Neural cell (in vitro differentiated cells): ENCODE results near the gene AEBP2. TPM values are rescaled to one million over a fixed set of nuclear protein-coding genes. Genes with fewer than 3 reads are reported as not detected.

Source experiments
- H2AFZ ChIP-seq: fragments of 200-600, 300-800 bp; sonication (generic), shearing (Covaris generic); 2 replicates; pipeline ENCODE4 v1.6.0; 2014; ENCODE audit warnings: low read depth, mild to moderate bottlenecking, antibody characterized with exemption, low read length, moderate library complexity
- H3F3A ChIP-seq: fragments of 200-600 bp; shearing (Covaris generic); 2 replicates; pipeline ENCODE4 v1.6.1; 2016; ENCODE audit warnings: mild to moderate bottlenecking, moderate library complexity, mixed read lengths, antibody characterized with exemption, low read length; ENCODE audit not compliant: insufficient read depth, poor library complexity, severe bottlenecking
- H3K27ac ChIP-seq: fragments of 200-600, 300-800 bp; sonication (generic), shearing (Covaris generic); 2 replicates; pipeline ENCODE4 v1.5.1; 2014; ENCODE audit warnings: mild to moderate bottlenecking, low read length, moderate library complexity
- H3K27me3 ChIP-seq: fragments of 300-800, 200-600 bp; sonication (generic), shearing (Covaris generic); 2 replicates; pipeline ENCODE4 v1.6.0; 2014; ENCODE audit warnings: mild to moderate bottlenecking, low read depth, low read length, moderate library complexity; ENCODE audit not compliant: insufficient read depth
- H3K36me3 ChIP-seq: fragments of 300-800, 200-600 bp; sonication (generic), shearing (Covaris generic); 2 replicates; pipeline ENCODE4 v1.5.1; 2014; ENCODE audit warnings: mild to moderate bottlenecking, antibody characterized with exemption, low read length, moderate library complexity; ENCODE audit not compliant: insufficient read depth
- H3K4me2 ChIP-seq: fragments of 300-800, 200-600 bp; sonication (generic), shearing (Covaris generic); 2 replicates; pipeline ENCODE4 v1.6.0; 2014; ENCODE audit warnings: mild to moderate bottlenecking, low read length
- H3K4me3 ChIP-seq: fragments of 300-800, 200-600 bp; sonication (generic), shearing (Covaris generic); 2 replicates; pipeline ENCODE4 v1.5.1; 2014; ENCODE audit warnings: mild to moderate bottlenecking, low read length, moderate library complexity
- H3K79me2 ChIP-seq: fragments of 200-600 bp; shearing (Covaris generic); replicated peaks from 2 replicates; pipeline ENCODE4 v1.6.0; 2014; ENCODE audit warnings: mild to moderate bottlenecking, low read length, moderate library complexity; ENCODE audit not compliant: insufficient read depth
- H3K9ac ChIP-seq: fragments of 300-800, 200-600 bp; sonication (generic), shearing (Covaris generic); 2 replicates; pipeline ENCODE4 v1.6.1; 2016; ENCODE audit warnings: mild to moderate bottlenecking, low read length, mixed read lengths
- H3K9me2 ChIP-seq: fragments of 200-600 bp; shearing (Covaris generic); 2 replicates; pipeline ENCODE4 v1.6.1; 2016; ENCODE audit warnings: mild to moderate bottlenecking, low read length, mixed read lengths; ENCODE audit not compliant: insufficient read depth
- H3K9me3 ChIP-seq: fragments of 200-600, 300-800 bp; sonication (generic), shearing (Covaris generic); 2 replicates; pipeline ENCODE4 v1.6.1; 2016; ENCODE audit warnings: mild to moderate bottlenecking, mixed run types, low read length, moderate library complexity, mixed read lengths
- H4K20me1 ChIP-seq: fragments of 200-600 bp; shearing (Covaris generic); 2 replicates; pipeline ENCODE4 v1.6.1; 2016; ENCODE audit warnings: mild to moderate bottlenecking, mixed run types; ENCODE audit not compliant: insufficient read depth
- EP300 ChIP-seq: fragments of 450-650 bp; conservative IDR thresholded peaks from 2 replicates; pipeline ENCODE4 v1.6.1; 2014; ENCODE audit warnings: antibody characterized with exemption, mild to moderate bottlenecking, moderate library complexity; ENCODE audit not compliant: poor library complexity, severe bottlenecking
- EZH2 ChIP-seq: fragments of 200-600, 300-800 bp; shearing (Covaris generic), sonication (generic); IDR thresholded peaks from 2 replicates; pipeline ENCODE4 v1.6.1; 2014; ENCODE audit warnings: antibody characterized with exemption, low read length, borderline replicate concordance, mild to moderate bottlenecking; ENCODE audit not compliant: insufficient read depth, poor library complexity, severe bottlenecking
- MXI1 ChIP-seq: fragments of 450-650 bp; conservative IDR thresholded peaks from 2 replicates; pipeline ENCODE4 v1.6.1; 2014; ENCODE audit warnings: antibody characterized with exemption, mild to moderate bottlenecking; ENCODE audit not compliant: poor library complexity, severe bottlenecking
- POLR2AphosphoS5 ChIP-seq: IDR thresholded peaks from 2 replicates; pipeline ENCODE4 v1.6.1; 2012
- RAD21 ChIP-seq: fragments of 450-650 bp; conservative IDR thresholded peaks from 2 replicates; pipeline ENCODE4 v1.6.1; 2014; ENCODE audit warnings: antibody characterized with exemption, mild to moderate bottlenecking, moderate library complexity
- SMC3 ChIP-seq: fragments of 450-650 bp; conservative IDR thresholded peaks from 2 replicates; pipeline ENCODE4 v1.6.1; 2014; ENCODE audit warnings: antibody characterized with exemption, mild to moderate bottlenecking, moderate library complexity; ENCODE audit not compliant: poor library complexity
- TAF1 ChIP-seq: IDR thresholded peaks from 2 replicates; pipeline ENCODE4 v1.6.1; 2012; ENCODE audit warnings: low read depth
- polyA plus RNA-seq: library from polyadenylated mRNA; depleted of rRNA; stranded (reverse); fragments of >200 nt; gene quantifications from 2 replicates; pipeline ENCODE4 v1.2.3, GENCODE V29; 2014
- TF ChIP-seq, protein P1 (sequence below): fragments of 450-650 bp; IDR thresholded peaks from 2 replicates; pipeline ENCODE4 v1.5.1; 2014; ENCODE audit warnings: antibody characterized with exemption, mild to moderate bottlenecking, moderate library complexity; ENCODE audit not compliant: poor library complexity, severe bottlenecking
- TF ChIP-seq, protein P2 (sequence below): IDR thresholded peaks from 2 replicates; pipeline ENCODE4 v1.6.1; 2012; ENCODE audit warnings: borderline replicate concordance

The AEBP2 gene
- polyA plus RNA-seq, 1 donor from 2014 or later, result 20.5 TPM

DNA sequence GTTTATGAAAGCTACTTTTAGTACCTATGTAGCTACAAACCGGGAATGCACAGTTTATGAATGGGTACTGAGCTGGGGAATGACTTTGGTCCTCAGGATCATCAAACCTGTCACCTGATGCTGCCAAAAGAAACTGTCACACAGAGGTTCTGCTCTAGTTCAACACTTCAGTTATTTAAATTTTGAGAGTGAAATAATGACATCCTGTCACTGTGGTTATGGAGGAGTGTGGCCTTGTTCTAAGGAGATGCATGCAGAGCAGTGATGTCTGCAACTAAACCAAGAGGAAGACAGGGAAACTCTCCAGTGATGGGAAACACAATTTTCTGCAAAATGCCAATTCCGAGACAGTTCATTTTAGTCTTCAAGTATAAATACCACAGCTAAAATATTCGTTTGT is 4.8 kb upstream of the AEBP2 start:
- H3K4me2 ChIP-seq, result no peak overlapping the region
- H3K9me3 ChIP-seq, result no peaks in the 10 kb centered on the region
- H3K27me3 ChIP-seq, result no peaks in the 10 kb centered on the region
- no peak overlapping the region for H2AFZ ChIP-seq
- no peaks in the 10 kb centered on the region for H3K36me3 ChIP-seq
- H3K27ac ChIP-seq, result no peak overlapping the region
- no peak overlapping the region for H3K4me3 ChIP-seq
- H3K9me2 ChIP-seq, result no peaks in the 10 kb centered on the region
- H3K9ac ChIP-seq, result no peak overlapping the region
- no peaks in the 10 kb centered on the region for H3K79me2 ChIP-seq
- TF ChIP-seq MXI1 (no peak), EP300 (no peak), EZH2 (no peak), TAF1 (no peak), RAD21 (no peak), POLR2AphosphoS5 (no peak)
- TF ChIP-seq, protein P1, sequence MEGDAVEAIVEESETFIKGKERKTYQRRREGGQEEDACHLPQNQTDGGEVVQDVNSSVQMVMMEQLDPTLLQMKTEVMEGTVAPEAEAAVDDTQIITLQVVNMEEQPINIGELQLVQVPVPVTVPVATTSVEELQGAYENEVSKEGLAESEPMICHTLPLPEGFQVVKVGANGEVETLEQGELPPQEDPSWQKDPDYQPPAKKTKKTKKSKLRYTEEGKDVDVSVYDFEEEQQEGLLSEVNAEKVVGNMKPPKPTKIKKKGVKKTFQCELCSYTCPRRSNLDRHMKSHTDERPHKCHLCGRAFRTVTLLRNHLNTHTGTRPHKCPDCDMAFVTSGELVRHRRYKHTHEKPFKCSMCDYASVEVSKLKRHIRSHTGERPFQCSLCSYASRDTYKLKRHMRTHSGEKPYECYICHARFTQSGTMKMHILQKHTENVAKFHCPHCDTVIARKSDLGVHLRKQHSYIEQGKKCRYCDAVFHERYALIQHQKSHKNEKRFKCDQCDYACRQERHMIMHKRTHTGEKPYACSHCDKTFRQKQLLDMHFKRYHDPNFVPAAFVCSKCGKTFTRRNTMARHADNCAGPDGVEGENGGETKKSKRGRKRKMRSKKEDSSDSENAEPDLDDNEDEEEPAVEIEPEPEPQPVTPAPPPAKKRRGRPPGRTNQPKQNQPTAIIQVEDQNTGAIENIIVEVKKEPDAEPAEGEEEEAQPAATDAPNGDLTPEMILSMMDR, result no peak
- TF ChIP-seq, protein P2, sequence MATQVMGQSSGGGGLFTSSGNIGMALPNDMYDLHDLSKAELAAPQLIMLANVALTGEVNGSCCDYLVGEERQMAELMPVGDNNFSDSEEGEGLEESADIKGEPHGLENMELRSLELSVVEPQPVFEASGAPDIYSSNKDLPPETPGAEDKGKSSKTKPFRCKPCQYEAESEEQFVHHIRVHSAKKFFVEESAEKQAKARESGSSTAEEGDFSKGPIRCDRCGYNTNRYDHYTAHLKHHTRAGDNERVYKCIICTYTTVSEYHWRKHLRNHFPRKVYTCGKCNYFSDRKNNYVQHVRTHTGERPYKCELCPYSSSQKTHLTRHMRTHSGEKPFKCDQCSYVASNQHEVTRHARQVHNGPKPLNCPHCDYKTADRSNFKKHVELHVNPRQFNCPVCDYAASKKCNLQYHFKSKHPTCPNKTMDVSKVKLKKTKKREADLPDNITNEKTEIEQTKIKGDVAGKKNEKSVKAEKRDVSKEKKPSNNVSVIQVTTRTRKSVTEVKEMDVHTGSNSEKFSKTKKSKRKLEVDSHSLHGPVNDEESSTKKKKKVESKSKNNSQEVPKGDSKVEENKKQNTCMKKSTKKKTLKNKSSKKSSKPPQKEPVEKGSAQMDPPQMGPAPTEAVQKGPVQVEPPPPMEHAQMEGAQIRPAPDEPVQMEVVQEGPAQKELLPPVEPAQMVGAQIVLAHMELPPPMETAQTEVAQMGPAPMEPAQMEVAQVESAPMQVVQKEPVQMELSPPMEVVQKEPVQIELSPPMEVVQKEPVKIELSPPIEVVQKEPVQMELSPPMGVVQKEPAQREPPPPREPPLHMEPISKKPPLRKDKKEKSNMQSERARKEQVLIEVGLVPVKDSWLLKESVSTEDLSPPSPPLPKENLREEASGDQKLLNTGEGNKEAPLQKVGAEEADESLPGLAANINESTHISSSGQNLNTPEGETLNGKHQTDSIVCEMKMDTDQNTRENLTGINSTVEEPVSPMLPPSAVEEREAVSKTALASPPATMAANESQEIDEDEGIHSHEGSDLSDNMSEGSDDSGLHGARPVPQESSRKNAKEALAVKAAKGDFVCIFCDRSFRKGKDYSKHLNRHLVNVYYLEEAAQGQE, result no peak
- no peaks in the 10 kb centered on the region for H3F3A ChIP-seq
- no peaks in the 10 kb centered on the region for H4K20me1 ChIP-seq

DNA sequence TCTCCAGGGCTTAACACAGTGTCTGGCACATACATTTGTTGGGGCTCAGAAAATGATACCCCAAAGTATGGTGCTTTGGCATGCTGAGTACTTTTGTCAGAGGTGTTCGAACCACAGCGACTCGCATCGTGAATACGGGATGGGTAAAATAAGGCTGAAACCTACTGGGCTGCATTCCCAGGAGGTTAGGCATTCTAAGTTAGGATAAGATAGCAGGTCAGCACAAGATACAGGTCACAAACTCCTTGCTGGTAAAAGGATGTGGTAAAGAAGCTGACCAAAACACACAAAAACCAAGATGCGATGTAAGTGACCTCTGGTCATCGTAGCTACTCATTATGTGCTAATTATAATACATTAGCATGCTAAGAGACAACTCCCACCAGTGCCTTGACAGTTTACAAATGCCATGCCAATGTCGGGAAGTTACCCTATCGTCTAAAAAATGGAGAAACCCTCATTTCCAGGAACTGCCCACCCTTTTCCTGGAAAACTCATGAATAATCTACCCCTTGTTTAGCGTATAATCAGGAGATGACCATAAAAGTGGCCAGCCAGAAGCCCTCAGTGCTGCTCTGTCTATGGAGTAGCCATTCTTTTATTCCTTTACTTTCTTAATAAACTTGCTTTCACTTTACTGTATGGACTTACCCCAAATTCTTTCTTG is 3.3 kb upstream of the AEBP2 start:
- Histone ChIP-seq H3K4me3 (no peak overlapping the region), H3K9ac (no peak overlapping the region), H3K27ac (no peak overlapping the region), H3K4me2 (no peak overlapping the region), H2AFZ (no peak overlapping the region), H3F3A (no peaks in the 10 kb centered on the region), H3K79me2 (peaks cover 2% of the 10 kb centered on the region), H3K9me3 (no peaks in the 10 kb centered on the region), H4K20me1 (no peaks in the 10 kb centered on the region), H3K27me3 (no peaks in the 10 kb centered on the region), H3K9me2 (no peaks in the 10 kb centered on the region), H3K36me3 (no peaks in the 10 kb centered on the region)
- no peak for TF ChIP-seq RAD21
- no peak for TF ChIP-seq TAF1
- no peak for TF ChIP-seq POLR2AphosphoS5
- no peak for TF ChIP-seq MXI1
- no peak for TF ChIP-seq EP300
- TF ChIP-seq EZH2, result no peak
- no peak for TF ChIP-seq SMC3
- TF ChIP-seq, protein P1, result no peak
- TF ChIP-seq, protein P2, result no peak
